ENCODE data around the gene COQ7. TPM values are rescaled to one million over a fixed set of nuclear protein-coding genes. Genes with fewer than 3 reads are reported as not detected.

COQ7 gene
- total and polyA plus RNA-seq, 7 donors: 20.7 to 38.6 (median 31.8) TPM

DNA sequence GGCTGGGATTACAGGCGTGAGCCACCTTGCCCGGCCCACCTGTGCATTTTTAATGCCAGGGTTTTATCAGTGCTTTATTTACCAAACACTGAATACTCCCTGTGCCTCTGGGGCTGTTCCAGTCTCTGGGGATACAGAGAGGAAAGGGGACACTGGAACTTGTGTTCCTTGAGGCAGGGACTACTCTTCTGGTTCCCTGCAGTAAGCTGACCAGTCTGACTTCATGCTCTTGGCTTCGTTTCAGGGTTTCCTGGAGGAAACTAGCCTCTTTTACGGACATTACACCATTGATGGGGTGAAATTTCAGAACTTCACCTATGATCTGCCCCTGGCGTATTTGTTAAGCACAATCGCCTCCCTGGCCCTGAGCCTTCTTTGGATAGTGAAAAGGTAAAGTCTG is 37.4 kb upstream of the COQ7 start:
- intact Hi-C loops (cut with DNase I): no loop called here
- H3K4me3 ChIP-seq: no peak overlapping the region
- DNase-seq (no peak), ATAC-seq (no peak)
- no peaks in the 10 kb centered on the region for H3K4me1 ChIP-seq
- H3K36me3 ChIP-seq (ENCODE audit: insufficient read depth in 1 of 2, low read depth in 1 of 2): no peaks in the 10 kb centered on the region
- peaks cover 0 to 1% (median 0%) of the 10 kb centered on the region in 3 donors for H3K27me3 ChIP-seq (ENCODE audit: insufficient read depth in 3 of 3, low read length in 2 of 3)
- H3K27ac ChIP-seq: no peak overlapping the region
- no peaks in the 10 kb centered on the region for H3K9me3 ChIP-seq
- whole genome bisulfite sequencing, 3 donors: 63 to 67% (median 66%) methylated on average over 6 of the region's 6 CpGs
- TF ChIP-seq CTCF (IDR thresholded peaks at IDR 0.05): no peak

DNA sequence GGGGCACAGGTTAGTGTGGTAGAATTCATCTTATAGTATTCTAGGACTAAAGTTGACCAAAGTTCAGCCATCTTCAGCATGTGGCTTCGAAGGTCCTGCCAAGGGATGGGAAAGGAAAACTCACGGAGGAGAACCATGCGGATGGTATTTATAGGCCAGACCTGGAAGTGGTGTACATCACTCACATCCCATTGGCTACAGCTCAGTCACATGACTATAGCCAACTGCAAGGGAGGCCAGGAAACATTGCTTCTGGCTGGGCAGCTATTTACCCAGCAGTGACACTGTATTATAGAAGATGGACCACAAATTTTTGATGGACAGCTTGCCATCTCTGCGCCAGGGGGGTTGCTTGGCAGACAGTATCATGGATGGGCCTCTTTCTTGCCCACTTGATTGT is 35.7 kb upstream of the COQ7 start:
- H3K9me3 ChIP-seq: no peaks in the 10 kb centered on the region
- H3K4me3 ChIP-seq: no peak overlapping the region
- no peaks in the 10 kb centered on the region for H3K4me1 ChIP-seq
- intact Hi-C loops (cut with DNase I): no loop called here
- WGBS, 3 donors: 69% methylated on average over 4 of the region's 4 CpGs
- ATAC-seq: no peak
- peaks cover 0 to 1% (median 0%) of the 10 kb centered on the region in 3 donors for H3K27me3 ChIP-seq (ENCODE audit: insufficient read depth in 3 of 3, low read length in 2 of 3)
- no peak for DNase-seq
- no peaks in the 10 kb centered on the region for H3K36me3 ChIP-seq (ENCODE audit: insufficient read depth in 1 of 2, low read depth in 1 of 2)
- TF ChIP-seq CTCF (IDR thresholded peaks at IDR 0.05): no peak
- H3K27ac ChIP-seq: no peak overlapping the region

DNA sequence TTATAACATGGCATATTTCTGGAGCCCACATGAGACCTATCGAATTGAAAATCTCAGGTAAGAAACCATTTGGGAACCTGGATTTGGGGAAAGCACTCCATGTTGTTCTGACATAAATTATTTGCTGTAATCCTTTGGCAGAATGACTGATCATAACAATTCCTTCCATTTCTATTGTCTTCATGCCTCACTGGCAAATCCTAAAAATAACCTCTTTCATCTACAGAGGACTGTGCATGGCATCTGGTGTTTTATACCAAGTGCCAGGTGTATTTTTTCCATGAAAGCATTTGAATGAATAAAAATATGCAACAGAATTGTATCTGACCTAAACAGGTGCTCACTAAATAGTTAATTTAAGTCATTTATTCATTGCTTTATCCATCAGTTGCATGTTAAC is 33.7 kb upstream of the COQ7 start:
- Histone ChIP-seq H3K4me3 (no peak overlapping the region), H3K4me1 (no peaks in the 10 kb centered on the region), H3K27me3 (ENCODE audit: insufficient read depth in 3 of 3, low read length in 2 of 3) (peaks cover 0 to 1% (median 0%) of the 10 kb centered on the region in 3 donors), H3K36me3 (ENCODE audit: insufficient read depth in 1 of 2, low read depth in 1 of 2) (no peaks in the 10 kb centered on the region), H3K9me3 (no peaks in the 10 kb centered on the region), H3K27ac (no peak overlapping the region)
- intact Hi-C loops (cut with DNase I): no loop called here
- ATAC-seq (no peak), DNase-seq (no peak)
- no peak for TF ChIP-seq CTCF (IDR thresholded peaks at IDR 0.05)
- WGBS, 3 donors: 82 to 95% (median 90%) methylated on average over 1 of the region's 1 CpG

- H3K9me3 ChIP-seq: no peaks in the 10 kb centered on the region
- no peak overlapping the region for H3K4me3 ChIP-seq
- no peak overlapping the region for H3K27ac ChIP-seq
- DNase-seq (no peak), ATAC-seq (no peak)
- H3K4me1 ChIP-seq: no peaks in the 10 kb centered on the region
- 78 to 91% (median 82%) methylated on average over 2 of the region's 2 CpGs for WGBS, 3 donors
- no peak for TF ChIP-seq CTCF (IDR thresholded peaks at IDR 0.05)
- no peaks in the 10 kb centered on the region for H3K36me3 ChIP-seq (ENCODE audit: insufficient read depth in 1 of 2, low read depth in 1 of 2)
- intact Hi-C loops (cut with DNase I): no loop called here
- no peaks in the 10 kb centered on the region for H3K27me3 ChIP-seq (ENCODE audit: insufficient read depth in 3 of 3, low read length in 2 of 3)
Observed at GRCh38 chr16:19040400-19040799, 27.0 kb upstream of the COQ7 start.

- WGBS, 3 donors: 90 to 91% (median 91%) methylated on average over 11 of the region's 11 CpGs
- DNase-seq: no peak
- no peak overlapping the region for H3K4me3 ChIP-seq
- no peak overlapping the region for H3K27ac ChIP-seq
- H3K27me3 ChIP-seq (ENCODE audit: insufficient read depth in 3 of 3, low read length in 2 of 3): no peaks in the 10 kb centered on the region
- no peak for TF ChIP-seq CTCF (IDR thresholded peaks at IDR 0.05)
- H3K36me3 ChIP-seq (ENCODE audit: insufficient read depth in 1 of 2, low read depth in 1 of 2): no peaks in the 10 kb centered on the region
- H3K9me3 ChIP-seq: no peaks in the 10 kb centered on the region
- ATAC-seq: no peak
- intact Hi-C loops (cut with DNase I): no loop called here
- H3K4me1 ChIP-seq: no peaks in the 10 kb centered on the region
Observed at GRCh38 chr16:19044769-19045168, 22.6 kb upstream of the COQ7 start.

Data from psoas muscle (tissue), 8 donors.